Neural cell (in vitro differentiated cells): ENCODE measurements around the gene PLIN4. TPM values are rescaled to one million over a fixed set of nuclear protein-coding genes. Genes with fewer than 3 reads are reported as not detected.

Experiments used
- H2AFZ ChIP-seq: fragments of 200-600, 300-800 bp; sonication (generic), shearing (Covaris generic); 2 replicates; pipeline ENCODE4 v1.6.0; 2014; ENCODE audit warnings: low read depth, mild to moderate bottlenecking, antibody characterized with exemption, low read length, moderate library complexity
- H3F3A ChIP-seq: fragments of 200-600 bp; shearing (Covaris generic); 2 replicates; pipeline ENCODE4 v1.6.1; 2016; ENCODE audit warnings: mild to moderate bottlenecking, moderate library complexity, mixed read lengths, antibody characterized with exemption, low read length; ENCODE audit not compliant: insufficient read depth, poor library complexity, severe bottlenecking
- H3K27ac ChIP-seq: fragments of 200-600, 300-800 bp; sonication (generic), shearing (Covaris generic); 2 replicates; pipeline ENCODE4 v1.5.1; 2014; ENCODE audit warnings: mild to moderate bottlenecking, low read length, moderate library complexity
- H3K27me3 ChIP-seq: fragments of 300-800, 200-600 bp; sonication (generic), shearing (Covaris generic); 2 replicates; pipeline ENCODE4 v1.6.0; 2014; ENCODE audit warnings: mild to moderate bottlenecking, low read depth, low read length, moderate library complexity; ENCODE audit not compliant: insufficient read depth
- H3K36me3 ChIP-seq: fragments of 300-800, 200-600 bp; sonication (generic), shearing (Covaris generic); 2 replicates; pipeline ENCODE4 v1.5.1; 2014; ENCODE audit warnings: mild to moderate bottlenecking, antibody characterized with exemption, low read length, moderate library complexity; ENCODE audit not compliant: insufficient read depth
- H3K4me2 ChIP-seq: fragments of 300-800, 200-600 bp; sonication (generic), shearing (Covaris generic); 2 replicates; pipeline ENCODE4 v1.6.0; 2014; ENCODE audit warnings: mild to moderate bottlenecking, low read length
- H3K4me3 ChIP-seq: fragments of 300-800, 200-600 bp; sonication (generic), shearing (Covaris generic); 2 replicates; pipeline ENCODE4 v1.5.1; 2014; ENCODE audit warnings: mild to moderate bottlenecking, low read length, moderate library complexity
- H3K79me2 ChIP-seq: fragments of 200-600 bp; shearing (Covaris generic); replicated peaks from 2 replicates; pipeline ENCODE4 v1.6.0; 2014; ENCODE audit warnings: mild to moderate bottlenecking, low read length, moderate library complexity; ENCODE audit not compliant: insufficient read depth
- H3K9ac ChIP-seq: fragments of 300-800, 200-600 bp; sonication (generic), shearing (Covaris generic); 2 replicates; pipeline ENCODE4 v1.6.1; 2016; ENCODE audit warnings: mild to moderate bottlenecking, low read length, mixed read lengths
- H3K9me2 ChIP-seq: fragments of 200-600 bp; shearing (Covaris generic); 2 replicates; pipeline ENCODE4 v1.6.1; 2016; ENCODE audit warnings: mild to moderate bottlenecking, low read length, mixed read lengths; ENCODE audit not compliant: insufficient read depth
- H3K9me3 ChIP-seq: fragments of 200-600, 300-800 bp; sonication (generic), shearing (Covaris generic); 2 replicates; pipeline ENCODE4 v1.6.1; 2016; ENCODE audit warnings: mild to moderate bottlenecking, mixed run types, low read length, moderate library complexity, mixed read lengths
- H4K20me1 ChIP-seq: fragments of 200-600 bp; shearing (Covaris generic); 2 replicates; pipeline ENCODE4 v1.6.1; 2016; ENCODE audit warnings: mild to moderate bottlenecking, mixed run types; ENCODE audit not compliant: insufficient read depth
- CTCF ChIP-seq: fragments of 450-650 bp; IDR thresholded peaks from 2 replicates; pipeline ENCODE4 v1.5.1; 2014; ENCODE audit warnings: antibody characterized with exemption, mild to moderate bottlenecking, moderate library complexity; ENCODE audit not compliant: poor library complexity, severe bottlenecking
- EP300 ChIP-seq: fragments of 450-650 bp; conservative IDR thresholded peaks from 2 replicates; pipeline ENCODE4 v1.6.1; 2014; ENCODE audit warnings: antibody characterized with exemption, mild to moderate bottlenecking, moderate library complexity; ENCODE audit not compliant: poor library complexity, severe bottlenecking
- EZH2 ChIP-seq: fragments of 200-600, 300-800 bp; shearing (Covaris generic), sonication (generic); IDR thresholded peaks from 2 replicates; pipeline ENCODE4 v1.6.1; 2014; ENCODE audit warnings: antibody characterized with exemption, low read length, borderline replicate concordance, mild to moderate bottlenecking; ENCODE audit not compliant: insufficient read depth, poor library complexity, severe bottlenecking
- MXI1 ChIP-seq: fragments of 450-650 bp; conservative IDR thresholded peaks from 2 replicates; pipeline ENCODE4 v1.6.1; 2014; ENCODE audit warnings: antibody characterized with exemption, mild to moderate bottlenecking; ENCODE audit not compliant: poor library complexity, severe bottlenecking
- POLR2AphosphoS5 ChIP-seq: IDR thresholded peaks from 2 replicates; pipeline ENCODE4 v1.6.1; 2012
- RAD21 ChIP-seq: fragments of 450-650 bp; conservative IDR thresholded peaks from 2 replicates; pipeline ENCODE4 v1.6.1; 2014; ENCODE audit warnings: antibody characterized with exemption, mild to moderate bottlenecking, moderate library complexity
- REST ChIP-seq: IDR thresholded peaks from 2 replicates; pipeline ENCODE4 v1.6.1; 2012; ENCODE audit warnings: borderline replicate concordance
- SMC3 ChIP-seq: fragments of 450-650 bp; conservative IDR thresholded peaks from 2 replicates; pipeline ENCODE4 v1.6.1; 2014; ENCODE audit warnings: antibody characterized with exemption, mild to moderate bottlenecking, moderate library complexity; ENCODE audit not compliant: poor library complexity
- TAF1 ChIP-seq: IDR thresholded peaks from 2 replicates; pipeline ENCODE4 v1.6.1; 2012; ENCODE audit warnings: low read depth
- polyA plus RNA-seq: library from polyadenylated mRNA; depleted of rRNA; stranded (reverse); fragments of >200 nt; gene quantifications from 2 replicates; pipeline ENCODE4 v1.2.3, GENCODE V29; 2014

PLIN4 gene
- polyA plus RNA-seq, 1 donor from 2014 or later: not detected

- no peaks in the 10 kb centered on the region for H3K9me2 ChIP-seq
- no peaks in the 10 kb centered on the region for H3K36me3 ChIP-seq
- H3K27me3 ChIP-seq: no peaks in the 10 kb centered on the region
- no peak overlapping the region for H3K4me2 ChIP-seq
- TF ChIP-seq SMC3 (no peak), MXI1 (no peak), CTCF (no peak)
- no peak overlapping the region for H3K4me3 ChIP-seq
- no peak overlapping the region for H3K9ac ChIP-seq
- H2AFZ ChIP-seq: no peak overlapping the region
- no peaks in the 10 kb centered on the region for H3K9me3 ChIP-seq
- no peaks in the 10 kb centered on the region for H3K79me2 ChIP-seq
- H3F3A ChIP-seq: no peaks in the 10 kb centered on the region
- no peaks in the 10 kb centered on the region for H4K20me1 ChIP-seq
- H3K27ac ChIP-seq: no peak overlapping the region
Measured at GRCh38 chr19:4537953-4538600, 19.8 kb upstream of the PLIN4 start.

GRCh38 chr19:4536798-4537197, 18.5 kb upstream of the PLIN4 start:
- TF ChIP-seq MXI1: no peak
- no peak for TF ChIP-seq TAF1
- TF ChIP-seq REST: no peak
- no peak for TF ChIP-seq EP300
- TF ChIP-seq EZH2: no peak
- no peak for TF ChIP-seq SMC3
- TF ChIP-seq RAD21: no peak
- no peak for TF ChIP-seq POLR2AphosphoS5
- no peak for TF ChIP-seq CTCF
- Histone ChIP-seq H3K4me2 (no peak overlapping the region), H3K36me3 (no peaks in the 10 kb centered on the region)

More at GRCh38 chr19:4536798-4537197, 18.5 kb upstream of the PLIN4 start:
- Histone ChIP-seq H3K9ac (no peak overlapping the region), H4K20me1 (no peaks in the 10 kb centered on the region), H3K9me3 (no peaks in the 10 kb centered on the region), H3K4me3 (no peak overlapping the region), H3K27me3 (no peaks in the 10 kb centered on the region), H2AFZ (no peak overlapping the region), H3F3A (no peaks in the 10 kb centered on the region), H3K79me2 (no peaks in the 10 kb centered on the region), H3K9me2 (no peaks in the 10 kb centered on the region), H3K27ac (no peak overlapping the region)
